HUES48 (cell line): ENCODE results near the gene TYW1.
"Not testable (repeated sequence)": the region's sequence is repeated elsewhere in the genome, so short reads cannot be mapped to it uniquely, and the experiment has no call there.

Experiments
- H3K27ac ChIP-seq: one replicate; pipeline ENCODE4 v1.7.0; 2013; ENCODE audit warnings: low read depth, low read length, inconsistent platforms
- H3K27me3 ChIP-seq: 2 replicates; pipeline ENCODE4 v1.6.1; 2013; ENCODE audit warnings: mild to moderate bottlenecking, low read length; ENCODE audit not compliant: control insufficient read depth, insufficient read depth
- H3K36me3 ChIP-seq: 2 replicates; pipeline ENCODE4 v1.6.1; 2013; ENCODE audit warnings: low read length; ENCODE audit not compliant: control insufficient read depth, insufficient read depth
- H3K4me1 ChIP-seq: 2 replicates; pipeline ENCODE4 v1.6.1; 2013; ENCODE audit warnings: mild to moderate bottlenecking, low read length; ENCODE audit not compliant: control insufficient read depth, insufficient read depth
- H3K4me3 ChIP-seq: 2 replicates; pipeline ENCODE4 v1.5.1; 2013; ENCODE audit warnings: mild to moderate bottlenecking, low read depth, low read length
- H3K9ac ChIP-seq: 2 replicates; pipeline ENCODE4 v1.6.1; 2013; ENCODE audit warnings: mild to moderate bottlenecking, low read depth, low read length, moderate library complexity
- H3K9me3 ChIP-seq: 2 replicates; pipeline ENCODE4 v1.6.1; 2013; ENCODE audit warnings: low read length; ENCODE audit not compliant: control insufficient read depth, insufficient read depth

Gene TYW1

DNA sequence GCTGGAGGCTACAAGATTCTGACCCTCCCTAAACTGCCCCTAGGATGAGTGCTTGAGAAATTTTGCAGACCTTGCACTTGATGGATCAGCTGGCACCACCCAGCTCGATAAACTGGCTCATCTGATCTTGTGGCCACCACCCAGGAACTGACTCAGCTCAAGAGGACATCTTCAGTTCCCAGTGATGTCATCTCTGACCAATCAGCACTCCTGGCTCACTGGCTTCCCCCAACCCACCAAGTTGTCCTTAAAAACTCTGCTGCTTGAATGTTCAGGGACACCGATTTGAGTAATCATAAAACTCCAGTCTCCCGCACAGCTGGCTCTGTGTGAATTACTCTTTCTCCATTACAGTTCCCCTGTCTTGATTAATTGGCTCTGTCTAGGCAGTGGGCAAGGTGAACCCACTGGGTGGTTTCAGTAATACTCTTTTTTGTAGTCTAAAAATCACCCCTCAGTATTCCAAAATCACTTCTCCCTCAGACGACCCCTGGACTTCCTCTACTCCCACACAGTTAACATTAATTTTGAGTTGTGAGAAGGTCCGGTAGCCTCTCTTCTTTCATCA is 229.8 kb downstream of the TYW1 start:
- not testable (repeated sequence) for H3K9me3 ChIP-seq, H3K9ac ChIP-seq, H3K4me1 ChIP-seq, H3K4me3 ChIP-seq, H3K27me3 ChIP-seq, H3K36me3 ChIP-seq
- H3K27ac ChIP-seq: peak overlapping the region; percentile 28

DNA sequence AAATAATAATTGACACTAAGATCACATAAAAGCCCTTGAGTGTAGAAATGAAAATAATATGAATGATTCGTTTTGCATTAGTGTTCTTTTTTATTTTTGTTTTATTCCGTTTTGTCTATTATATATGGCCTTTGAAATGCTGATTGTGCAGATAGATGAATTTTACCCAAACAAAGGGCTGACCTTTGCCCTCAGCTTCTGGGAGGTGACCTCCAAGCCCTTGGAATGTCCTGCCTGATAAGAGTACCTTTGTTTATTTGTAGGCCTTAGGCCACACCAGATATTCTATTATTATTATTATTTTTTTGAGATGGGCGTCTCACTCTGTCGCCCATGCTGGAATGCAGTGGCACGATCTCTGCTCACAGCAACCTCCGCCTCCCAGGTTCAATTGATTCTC is 230.3 kb downstream of the TYW1 start:
- H3K36me3 ChIP-seq, H3K9me3 ChIP-seq, H3K4me1 ChIP-seq, H3K27me3 ChIP-seq, H3K27ac ChIP-seq, H3K4me3 ChIP-seq, H3K9ac ChIP-seq: not testable (repeated sequence)

DNA sequence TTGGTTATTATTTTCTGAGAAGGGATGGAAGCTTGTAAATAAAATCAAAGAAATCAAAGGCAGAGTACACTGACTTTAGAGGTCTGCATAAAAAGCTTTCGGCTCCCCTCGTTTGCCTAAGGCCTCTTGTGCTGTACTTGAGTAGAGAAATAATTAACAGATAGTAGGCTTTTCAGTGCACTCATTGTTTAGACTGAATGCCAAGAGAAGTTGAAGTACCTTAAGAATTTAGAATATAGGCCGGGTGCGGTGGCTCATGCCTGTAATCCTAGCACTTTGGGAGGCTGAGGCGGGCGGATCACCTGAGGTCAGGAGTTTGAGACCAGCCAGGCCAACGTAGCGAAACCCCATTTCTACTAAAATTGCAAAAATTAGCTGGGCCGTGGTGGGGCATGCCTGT is 232.4 kb downstream of the TYW1 start:
- H3K4me3 ChIP-seq, H3K36me3 ChIP-seq, H3K27ac ChIP-seq, H3K9ac ChIP-seq, H3K27me3 ChIP-seq, H3K9me3 ChIP-seq, H3K4me1 ChIP-seq: not testable (repeated sequence)

DNA sequence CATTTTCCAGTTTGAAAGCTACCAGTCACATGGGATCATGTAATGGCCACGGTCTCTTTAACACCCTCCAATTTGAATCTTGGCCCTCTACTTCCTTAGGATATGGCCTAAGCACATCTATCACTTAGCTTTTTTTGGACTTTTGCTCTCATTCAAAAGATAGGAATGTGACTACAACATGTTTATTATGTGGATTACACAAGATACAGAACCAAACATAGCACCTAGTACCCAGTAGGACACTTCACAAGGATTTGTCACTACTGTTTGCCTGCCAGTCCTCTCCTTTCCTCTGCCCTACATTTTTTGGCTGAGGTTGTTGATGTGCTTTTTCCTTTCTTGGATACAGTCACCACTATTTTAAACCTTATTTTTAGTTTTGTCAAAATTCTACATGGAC is 233.4 kb downstream of the TYW1 start:
- not testable (repeated sequence) for H3K9ac ChIP-seq, H3K27ac ChIP-seq, H3K4me1 ChIP-seq, H3K4me3 ChIP-seq, H3K36me3 ChIP-seq, H3K27me3 ChIP-seq, H3K9me3 ChIP-seq

DNA sequence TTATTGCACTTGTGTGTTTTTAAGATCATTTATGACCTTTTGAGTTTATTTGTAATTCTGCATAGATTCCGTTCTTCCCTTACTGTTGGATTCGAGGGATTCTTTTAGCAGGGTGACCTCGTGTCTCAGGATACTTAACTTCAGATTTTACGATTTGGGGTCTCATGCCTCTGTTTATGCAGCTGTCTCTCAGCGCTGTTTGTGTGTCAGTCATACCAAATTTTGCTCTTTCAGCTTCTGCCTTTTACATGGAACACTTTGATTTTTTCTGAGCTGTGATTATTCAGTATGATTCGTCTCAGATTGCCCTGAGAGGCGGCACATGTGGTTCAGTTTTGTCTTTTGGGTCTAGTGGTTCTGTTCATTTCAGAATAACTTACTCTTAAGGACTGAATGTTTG is 236.9 kb downstream of the TYW1 start:
- not testable (repeated sequence) for H3K4me3 ChIP-seq, H3K4me1 ChIP-seq, H3K9me3 ChIP-seq, H3K27ac ChIP-seq, H3K36me3 ChIP-seq, H3K27me3 ChIP-seq, H3K9ac ChIP-seq

DNA sequence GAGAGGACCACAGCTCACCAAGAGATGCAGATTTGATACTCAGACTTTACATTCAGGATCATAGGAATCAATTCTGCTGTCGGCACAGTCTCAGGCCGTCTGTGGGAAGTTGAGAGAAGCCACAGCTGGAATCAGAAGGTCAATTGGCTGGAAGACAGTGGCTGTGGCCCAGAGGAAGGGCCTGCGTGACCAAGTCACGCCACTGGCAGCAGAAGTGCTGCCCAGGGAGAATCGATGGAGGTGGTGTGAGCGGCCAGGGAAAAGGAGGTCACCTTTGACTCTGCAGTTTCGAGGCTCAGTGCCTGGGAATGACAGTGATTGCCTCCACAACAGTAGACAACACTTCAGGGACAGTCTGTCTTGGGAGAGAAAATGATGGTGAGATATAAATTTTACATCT is 239.6 kb downstream of the TYW1 start:
- not testable (repeated sequence) for H3K4me3 ChIP-seq, H3K27ac ChIP-seq, H3K9ac ChIP-seq, H3K27me3 ChIP-seq, H3K9me3 ChIP-seq, H3K4me1 ChIP-seq, H3K36me3 ChIP-seq

DNA sequence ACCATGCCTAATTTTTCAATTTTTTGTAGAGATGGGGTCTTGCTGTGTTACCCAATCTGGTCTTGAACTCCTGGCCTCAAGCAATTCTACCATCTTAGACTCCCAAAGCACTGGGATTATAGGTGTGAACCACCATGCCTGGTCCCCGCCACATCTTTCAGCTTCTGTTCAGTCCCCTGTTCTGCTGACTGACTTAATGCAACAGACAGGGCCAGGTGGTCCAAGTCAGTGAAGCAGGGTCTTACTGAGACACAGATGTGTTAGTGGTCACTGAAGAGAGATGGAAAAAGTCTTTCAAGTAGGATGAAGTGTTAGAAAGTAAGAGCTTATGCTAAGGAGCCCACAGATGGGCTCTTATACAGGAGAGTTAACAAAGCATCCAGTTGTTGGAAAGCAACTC is 246.2 kb downstream of the TYW1 start:
- not testable (repeated sequence) for H3K27me3 ChIP-seq, H3K27ac ChIP-seq, H3K4me1 ChIP-seq, H3K36me3 ChIP-seq, H3K4me3 ChIP-seq, H3K9me3 ChIP-seq, H3K9ac ChIP-seq

DNA sequence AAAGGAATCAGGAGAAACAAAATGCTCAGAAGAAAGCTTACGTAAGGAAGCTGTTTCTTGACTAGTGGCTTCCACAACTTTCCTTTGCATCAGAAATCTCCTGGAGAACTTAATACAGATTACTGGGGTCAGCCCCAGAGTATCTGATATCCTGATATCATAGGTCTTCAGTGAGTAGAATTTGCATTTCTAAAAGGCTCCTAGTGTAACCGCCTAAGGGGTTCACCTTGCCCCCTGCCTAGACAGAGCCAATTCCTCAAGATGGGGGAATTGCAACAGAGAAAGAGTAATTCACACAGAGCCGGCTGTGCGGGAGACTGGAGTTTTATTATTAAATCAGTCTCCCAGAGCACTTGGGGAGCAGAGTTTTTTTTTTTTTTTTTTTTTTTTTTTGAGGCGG is 251.7 kb downstream of the TYW1 start:
- not testable (repeated sequence) for H3K4me3 ChIP-seq, H3K9me3 ChIP-seq, H3K27ac ChIP-seq

DNA sequence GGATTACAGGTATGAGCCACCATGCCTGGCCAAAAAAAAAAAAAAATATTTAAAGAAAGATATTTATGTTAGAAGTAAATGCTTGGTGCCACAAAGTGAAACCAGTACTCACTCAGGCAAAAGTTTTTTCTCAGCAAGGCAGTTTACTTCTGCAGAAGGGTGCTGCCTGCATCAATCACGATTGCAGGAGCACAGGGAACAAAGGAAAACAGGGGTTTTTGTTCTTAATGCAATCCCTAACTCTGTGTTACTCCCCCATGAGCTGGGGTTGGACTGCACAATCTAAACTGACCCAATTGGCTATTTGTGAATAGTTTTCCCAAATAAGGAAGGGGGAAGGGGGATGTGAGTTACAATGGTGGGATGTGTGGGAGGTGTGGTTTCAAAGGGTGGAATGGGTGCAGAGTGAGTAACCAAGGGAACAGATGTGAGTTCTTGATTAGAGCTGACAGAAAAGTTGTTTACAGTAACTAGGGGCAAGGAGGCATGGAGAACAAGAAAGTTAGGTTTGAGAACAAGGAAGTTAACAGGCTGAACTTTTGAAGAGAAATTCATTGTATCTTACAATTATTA is 255.4 kb downstream of the TYW1 start:
- Histone ChIP-seq H3K9me3 (no peaks in the 10 kb centered on the region; the same call in 1 of the 2 replicates), H3K27ac (no peak overlapping the region), H3K4me3 (no peak overlapping the region), H3K9ac (no peak overlapping the region), H3K27me3 (no peaks in the 10 kb centered on the region), H3K4me1 (no peaks in the 10 kb centered on the region), H3K36me3 (no peaks in the 10 kb centered on the region)

More for the DNA sequence above, 251.7 kb downstream of the TYW1 start:
- not testable (repeated sequence) for H3K27me3 ChIP-seq, H3K36me3 ChIP-seq, H3K4me1 ChIP-seq, H3K9ac ChIP-seq

DNA sequence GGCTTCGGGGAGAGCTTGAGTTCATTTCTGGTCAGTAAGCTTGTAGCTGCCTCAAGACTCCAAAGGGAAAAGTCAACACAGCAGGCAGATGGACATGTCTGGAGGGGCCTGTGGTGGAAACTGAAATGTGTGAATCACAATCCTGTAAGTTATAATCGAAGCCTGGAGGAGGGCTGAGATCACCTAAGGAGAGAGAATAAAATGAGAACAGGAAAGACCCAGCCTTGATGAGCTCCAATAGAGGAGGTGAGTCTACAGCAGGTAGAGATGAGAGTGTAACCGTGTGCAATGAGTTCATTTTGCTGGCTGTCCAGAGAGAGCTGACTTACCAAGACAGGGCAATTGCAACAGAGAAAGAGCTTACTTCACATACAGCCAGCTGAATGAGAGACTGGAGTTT is 258.4 kb downstream of the TYW1 start:
- not testable (repeated sequence) for H3K9me3 ChIP-seq, H3K27ac ChIP-seq, H3K4me3 ChIP-seq

DNA sequence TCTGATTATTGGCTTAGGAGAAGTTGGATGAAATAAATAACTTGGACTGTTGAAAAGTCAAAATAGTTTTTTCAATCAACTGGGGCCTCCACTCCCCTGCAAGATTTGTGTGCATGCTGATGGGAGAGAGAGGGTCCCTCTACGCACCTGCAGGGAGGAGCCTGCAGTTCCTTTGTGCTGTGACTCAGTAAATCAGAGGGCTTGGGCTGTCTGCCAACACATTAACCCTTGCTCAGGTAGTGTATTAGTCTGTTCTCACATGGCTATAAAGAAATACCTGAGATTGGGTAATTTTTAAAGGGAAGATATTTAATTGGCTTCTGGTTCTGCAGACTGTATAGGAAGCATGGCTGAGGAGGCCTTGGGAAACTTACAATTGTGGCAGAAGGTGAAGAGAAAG is 261.1 kb downstream of the TYW1 start:
- not testable (repeated sequence) for H3K27me3 ChIP-seq, H3K9me3 ChIP-seq, H3K9ac ChIP-seq, H3K36me3 ChIP-seq, H3K4me1 ChIP-seq, H3K4me3 ChIP-seq
- H3K27ac ChIP-seq: peak overlapping the region; percentile 28

More for the DNA sequence above, 258.4 kb downstream of the TYW1 start:
- not testable (repeated sequence) for H3K9ac ChIP-seq, H3K4me1 ChIP-seq, H3K27me3 ChIP-seq, H3K36me3 ChIP-seq

DNA sequence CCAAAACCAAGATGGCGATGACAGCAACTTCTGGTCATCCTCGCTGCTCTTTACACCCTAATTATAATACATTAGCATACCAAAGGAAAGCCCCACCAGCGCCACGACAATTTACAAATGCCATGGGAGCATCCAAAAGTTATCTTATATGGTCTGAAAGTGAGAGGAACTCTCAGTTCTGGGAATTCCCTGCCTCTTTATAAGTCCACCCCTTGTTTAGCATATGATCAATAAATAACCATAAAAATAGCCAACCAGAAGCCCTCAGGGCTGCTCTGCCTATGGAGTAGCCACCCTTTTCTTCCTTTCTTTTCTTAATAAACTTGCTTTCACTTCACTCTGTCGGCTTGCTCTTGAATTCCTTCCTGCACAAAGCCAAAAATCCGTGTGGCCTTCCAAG is 262.7 kb downstream of the TYW1 start:
- H3K27ac ChIP-seq, H3K36me3 ChIP-seq, H3K4me1 ChIP-seq, H3K9me3 ChIP-seq, H3K9ac ChIP-seq, H3K4me3 ChIP-seq, H3K27me3 ChIP-seq: not testable (repeated sequence)
